HepG2 (cell line): ENCODE measurements around the gene PSPH. TPM values are rescaled to one million over a fixed set of nuclear protein-coding genes. Genes with fewer than 3 reads are reported as not detected.

Experiments
- BRD4 ChIP-seq: sonication (generic); formaldehyde crosslinking; IDR thresholded peaks from 2 replicates; pipeline ENCODE4 v1.4.0; 2020; ENCODE audit warnings: missing genetic modification reagents
- CHD4 ChIP-seq: fragments of 200-600 bp; sonication (generic); IDR thresholded peaks from 2 replicates; pipeline ENCODE4 v1.7.0; 2017; ENCODE audit warnings: mild to moderate bottlenecking, low read length, borderline replicate concordance
- DRAP1 ChIP-seq: IDR thresholded peaks from 2 replicates; pipeline ENCODE4 v1.6.1; 2016; ENCODE audit warnings: missing genetic modification reagents, missing compliant biosample characterization
- E2F2 ChIP-seq: sonication (generic); formaldehyde crosslinking; IDR thresholded peaks from 2 replicates; pipeline ENCODE4 v1.4.0; 2020; ENCODE audit warnings: missing genetic modification reagents, borderline replicate concordance
- ELF1 ChIP-seq: sonication (generic); formaldehyde crosslinking; IDR thresholded peaks from 2 replicates; pipeline ENCODE4 v1.4.0; 2020; ENCODE audit warnings: missing genetic modification reagents
- FOXO1 ChIP-seq: sonication (generic); formaldehyde crosslinking; IDR thresholded peaks from 2 replicates; pipeline ENCODE4 v1.4.0; 2020; ENCODE audit warnings: missing genetic modification reagents
- GRHL1 ChIP-seq: sonication (generic); formaldehyde crosslinking; conservative IDR thresholded peaks from 2 replicates; pipeline ENCODE4 v1.8.0; 2022; ENCODE audit warnings: missing genetic modification reagents
- HNRNPLL ChIP-seq: fragments of 200-400 bp; formaldehyde crosslinking; IDR thresholded peaks from 2 replicates; pipeline ENCODE4 v1.6.1; 2017; ENCODE audit warnings: mild to moderate bottlenecking, low read depth, low read length; ENCODE audit not compliant: poor library complexity, severe bottlenecking
- MTA1 ChIP-seq: sonication (generic); formaldehyde crosslinking; IDR thresholded peaks from 2 replicates; pipeline ENCODE4 v1.4.0; 2020; ENCODE audit warnings: missing genetic modification reagents, mild to moderate bottlenecking, borderline replicate concordance
- REPIN1 ChIP-seq: sonication (generic); formaldehyde crosslinking; IDR thresholded peaks from 2 replicates; pipeline ENCODE4 v1.8.0; 2022; ENCODE audit warnings: missing genetic modification reagents, low read depth, mild to moderate bottlenecking, borderline replicate concordance
- RFX1 ChIP-seq: fragments of 450-650 bp; IDR thresholded peaks from 2 replicates; pipeline ENCODE4 v1.6.1; 2017
- RNF2 ChIP-seq: fragments of 450-650 bp; conservative IDR thresholded peaks from 2 replicates; pipeline ENCODE4 v1.6.1; 2016; ENCODE audit warnings: low read depth
- U2AF1 ChIP-seq: fragments of 200-400 bp; formaldehyde crosslinking; optimal IDR thresholded peaks from 2 replicates; pipeline ENCODE3; 2017; ENCODE audit warnings: mild to moderate bottlenecking, low read depth, low read length
- XRCC5 ChIP-seq: fragments of 200-400 bp; formaldehyde crosslinking; optimal IDR thresholded peaks from 2 replicates; pipeline ENCODE3; 2017; ENCODE audit warnings: mild to moderate bottlenecking, low read length
- ZBTB3 ChIP-seq: sonication (generic); formaldehyde crosslinking; IDR thresholded peaks from 2 replicates; pipeline ENCODE4 v1.4.0; 2020; ENCODE audit warnings: low read depth, mild to moderate bottlenecking, moderate library complexity, missing genetic modification reagents, borderline replicate concordance
- ZBTB33 ChIP-seq: sonication (generic); formaldehyde crosslinking; IDR thresholded peaks from 2 replicates; pipeline ENCODE4 v1.4.0; 2020; ENCODE audit warnings: missing genetic modification reagents
- ZNF687 ChIP-seq: sonication (generic); formaldehyde crosslinking; IDR thresholded peaks from 2 replicates; pipeline ENCODE4 v1.5.1; 2020; ENCODE audit warnings: mild to moderate bottlenecking, missing genetic modification reagents, moderate library complexity
- ZNF878 ChIP-seq: sonication (generic); formaldehyde crosslinking; IDR thresholded peaks from 2 replicates; pipeline ENCODE4 v1.8.1; 2023; ENCODE audit warnings: mild to moderate bottlenecking, missing genetic modification reagents, moderate library complexity
- ZSCAN9 ChIP-seq: IDR thresholded peaks from 2 replicates; pipeline ENCODE4 v1.6.1; 2016; ENCODE audit warnings: borderline replicate concordance
- polyA plus RNA-seq, 8 experiments: library from polyadenylated mRNA; depleted of rRNA in 3 of 8; stranded (reverse) in 7 of 8; unstranded in 1 of 8; fragments of >200 nt; fragmentation: Illumina TruSeq in 4 of 8; extraction: Trizol in 4 of 8; gene quantifications; 2 replicates each; pipeline versions ENCODE4 v1.2.1 to v1.2.3, GENCODE V29; 2011 to 2016; ENCODE audit warnings: low read depth in 4 of 8, missing spikeins in 1 of 8, mixed read lengths in 1 of 8; ENCODE audit not compliant: insufficient read depth in 1 of 8
- total RNA-seq, 5 experiments: library from RNA; depleted of rRNA; stranded (reverse); fragments of >200 nt; fragmentation: Illumina TruSeq; extraction: Trizol; gene quantifications; 2 replicates each; pipeline ENCODE4 v1.2.3, GENCODE V29; 2016; ENCODE audit warnings: low read depth in 1 of 5
- TF ChIP-seq, protein P1 (sequence below): IDR thresholded peaks from 2 replicates; pipeline ENCODE4 v1.6.1; 2018; ENCODE audit warnings: missing genetic modification reagents

The PSPH gene
- total and polyA plus RNA-seq, 2 of the 13 experiments (the other 11 are each of a cell fraction or from before 2014, with no cell fraction given), result 85.5 to 124 TPM

GRCh38 chr7:56074371-56074791 lies 23.1 kb upstream of the PSPH start (continued):
- TF ChIP-seq ZNF687 (CRISPR knock-in tag) (peak; percentile 66), RFX1 (no peak), FOXO1 (CRISPR knock-in tag) (no peak), MTA1 (CRISPR knock-in tag) (no peak), E2F2 (CRISPR knock-in tag) (no peak), ZSCAN9 (CRISPR knock-in tag) (0 out of 2 replicates have a peak, but pooled peaks have one; percentile 31), GRHL1 (CRISPR knock-in tag) (no peak), RNF2 (no peak), CHD4 (no peak), U2AF1 (no peak), ZBTB3 (CRISPR knock-in tag) (no peak), ELF1 (peak; percentile 40; the same call in 1 of the 2 replicates), DRAP1 (CRISPR knock-in tag) (no peak), ZBTB33 (CRISPR knock-in tag) (peak; percentile 61; the same call in 1 of the 2 replicates), ZNF878 (CRISPR knock-in tag) (no peak), XRCC5 (peak; percentile 82), BRD4 (CRISPR knock-in tag) (no peak), HNRNPLL (no peak), REPIN1 (CRISPR knock-in tag) (0 out of 2 replicates have a peak, but pooled peaks have one; percentile 44)
- TF ChIP-seq, protein P1, sequence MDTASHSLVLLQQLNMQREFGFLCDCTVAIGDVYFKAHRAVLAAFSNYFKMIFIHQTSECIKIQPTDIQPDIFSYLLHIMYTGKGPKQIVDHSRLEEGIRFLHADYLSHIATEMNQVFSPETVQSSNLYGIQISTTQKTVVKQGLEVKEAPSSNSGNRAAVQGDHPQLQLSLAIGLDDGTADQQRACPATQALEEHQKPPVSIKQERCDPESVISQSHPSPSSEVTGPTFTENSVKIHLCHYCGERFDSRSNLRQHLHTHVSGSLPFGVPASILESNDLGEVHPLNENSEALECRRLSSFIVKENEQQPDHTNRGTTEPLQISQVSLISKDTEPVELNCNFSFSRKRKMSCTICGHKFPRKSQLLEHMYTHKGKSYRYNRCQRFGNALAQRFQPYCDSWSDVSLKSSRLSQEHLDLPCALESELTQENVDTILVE (CRISPR knock-in tag), result 0 out of 2 replicates have a peak, but pooled peaks have one; percentile 36
